Right lobe of liver (tissue), 6 donors: Measurements from ENCODE around the gene IGLL1. TPM values are rescaled to one million over a fixed set of nuclear protein-coding genes. Genes with fewer than 3 reads are reported as not detected.
A peak's percentile ranks its signal among the peaks of the same experiment; 100 is the strongest.

Experiments used
- ATAC-seq, 4 donors: fragments of 200-7000 bp; cut with Tn5 transposase; one replicate each; pipeline ENCODE4 v1.9.1; 2020; ENCODE audit warnings: mild to moderate bottlenecking in 4 of 4, moderate library complexity in 4 of 4
- DNase-seq, 3 donors: peaks; one replicate each; pipeline ENCODE4 v3.0.0-alpha.2; 2020
- H3K27ac ChIP-seq, 3 donors: fragments of 200-600 bp; one replicate each; pipeline ENCODE4 v1.8.0; 2022
- H3K27me3 ChIP-seq, 2 donors: fragments of 200-600 bp; one replicate each; pipeline ENCODE4 v1.8.0; 2022
- H3K36me3 ChIP-seq, 4 donors: fragments of 200-600 bp; sonication (generic) in 1 of 4; one replicate each; pipeline versions ENCODE4 v1.5.1 to v1.8.0; 2017 to 2022; ENCODE audit warnings: control low read depth in 1 of 4
- H3K4me1 ChIP-seq, 4 donors: fragments of 200-600 bp; sonication (generic) in 1 of 4; one replicate each; pipeline versions ENCODE4 v1.5.1 to v1.8.0; 2017 to 2022; ENCODE audit warnings: control low read depth in 1 of 4
- H3K4me3 ChIP-seq, 3 donors: fragments of 200-600 bp; one replicate each; pipeline ENCODE4 v1.8.0; 2022
- H3K9me3 ChIP-seq, 4 donors: fragments of 200-600 bp; sonication (generic) in 1 of 4; one replicate each; pipeline versions ENCODE4 v1.5.1 to v1.8.0; 2017 to 2022; ENCODE audit warnings: control low read depth in 1 of 4
- POLR2A ChIP-seq: fragments of 450-650 bp; IDR thresholded peaks from one replicate; pipeline ENCODE4 v1.6.1; 2017; ENCODE audit warnings: antibody characterized with exemption, mild to moderate bottlenecking
- WGBS: methylation state at CpG from one replicate; pipeline ENCODE4 v1.1.6; 2018; ENCODE audit warnings: low coverage, low lambda C conversion rate; ENCODE audit not compliant: insufficient coverage; ENCODE audit errors: missing lambda C conversion rate; 5-methylcytosine and 5-hydroxymethylcytosine counted together
- intact Hi-C, 2 donors: fragments of 100-400 bp; cut with DNase I; formaldehyde crosslinking; loops; one replicate each; pipeline versions ENCODE4 v1.11.2 to v1.14.1; 2022
- total RNA-seq, 6 experiments: library from RNA; depleted of rRNA in 2 of 6; stranded (reverse); fragments of >200 nt in 2 of 6; fragmentation: NEBNext Ultra II Directional in 3 of 6; extraction: Animal tissue kit (Norgen Biotek cat#: 25700) in 3 of 6; gene quantifications; one replicate each; pipeline versions ENCODE4 v1.1.0 to v1.2.4, GENCODE V29; 2016 to 2023
- TF ChIP-seq, protein P1 (sequence below), 4 donors: fragments of 200-600 bp in 3 of 4; fragments of 450-650 bp in 1 of 4; IDR thresholded peaks; one replicate each; pipeline versions ENCODE4 v1.5.1 to v1.8.0; 2016 to 2022; ENCODE audit warnings: antibody characterized with exemption in 4 of 4, mild to moderate bottlenecking in 2 of 4
- donor health status: DM: no; HTN: yes; CAD: no.
- donor health status: DM: no; HTN: no; CAD: no.
- donor health status: DM: no; HTN: no; CAD: no.
- donor health status: DM: no; HTN: yes; CAD: no.
- donor health status: DM: no; HTN: yes; CAD: no.

The IGLL1 gene
- total RNA-seq, 6 experiments from 2014 or later = not detected

DNA sequence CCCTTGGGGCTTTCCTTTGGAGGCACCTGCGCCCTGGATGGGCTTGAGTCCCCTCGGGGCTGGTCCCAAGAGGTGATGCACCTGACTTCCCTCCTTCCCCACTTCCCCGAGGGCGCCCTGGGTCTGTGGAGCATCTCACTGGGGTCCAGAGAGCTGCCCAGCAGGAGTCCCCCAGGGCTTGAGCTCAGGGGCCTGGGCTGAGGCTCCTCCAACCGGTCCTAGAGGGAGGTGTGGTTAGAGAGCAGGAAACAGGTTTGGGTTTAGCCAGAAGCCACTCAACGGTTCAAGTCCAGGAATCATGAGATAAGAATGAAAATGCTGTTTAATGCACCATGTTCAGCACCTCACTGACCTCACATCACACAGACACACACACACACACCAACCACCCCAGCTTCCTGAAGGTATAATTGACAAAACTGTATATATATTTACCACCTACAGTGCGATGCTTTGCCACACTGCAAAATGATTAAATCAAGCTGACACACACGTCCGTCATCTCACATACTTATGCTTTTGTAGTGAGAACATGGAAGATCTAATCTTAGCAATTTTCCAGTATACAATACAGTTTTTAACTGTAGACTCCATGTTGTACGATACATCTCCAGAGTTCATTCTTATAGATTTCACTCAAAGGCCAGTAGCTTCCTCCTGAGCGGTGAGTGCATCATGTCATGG, 628 bp upstream of the IGLL1 start:
- Histone ChIP-seq H3K4me1 (no peaks in the 10 kb centered on the region), H3K27me3 (no peaks in the 10 kb centered on the region), H3K36me3 (no peaks in the 10 kb centered on the region), H3K27ac (no peak overlapping the region), H3K9me3 (no peaks in the 10 kb centered on the region), H3K4me3 (no peak overlapping the region)
- WGBS = 57% methylated on average over 6 of the region's 11 CpGs
- TF ChIP-seq, protein P1, sequence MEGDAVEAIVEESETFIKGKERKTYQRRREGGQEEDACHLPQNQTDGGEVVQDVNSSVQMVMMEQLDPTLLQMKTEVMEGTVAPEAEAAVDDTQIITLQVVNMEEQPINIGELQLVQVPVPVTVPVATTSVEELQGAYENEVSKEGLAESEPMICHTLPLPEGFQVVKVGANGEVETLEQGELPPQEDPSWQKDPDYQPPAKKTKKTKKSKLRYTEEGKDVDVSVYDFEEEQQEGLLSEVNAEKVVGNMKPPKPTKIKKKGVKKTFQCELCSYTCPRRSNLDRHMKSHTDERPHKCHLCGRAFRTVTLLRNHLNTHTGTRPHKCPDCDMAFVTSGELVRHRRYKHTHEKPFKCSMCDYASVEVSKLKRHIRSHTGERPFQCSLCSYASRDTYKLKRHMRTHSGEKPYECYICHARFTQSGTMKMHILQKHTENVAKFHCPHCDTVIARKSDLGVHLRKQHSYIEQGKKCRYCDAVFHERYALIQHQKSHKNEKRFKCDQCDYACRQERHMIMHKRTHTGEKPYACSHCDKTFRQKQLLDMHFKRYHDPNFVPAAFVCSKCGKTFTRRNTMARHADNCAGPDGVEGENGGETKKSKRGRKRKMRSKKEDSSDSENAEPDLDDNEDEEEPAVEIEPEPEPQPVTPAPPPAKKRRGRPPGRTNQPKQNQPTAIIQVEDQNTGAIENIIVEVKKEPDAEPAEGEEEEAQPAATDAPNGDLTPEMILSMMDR (IDR thresholded peaks at IDR 0.05) = no peak
- no peak for TF ChIP-seq POLR2A
- ATAC-seq (peak in 1 of 4 donors; percentile 19), DNase-seq (no peak)
- intact Hi-C loops = no loop called here

DNA sequence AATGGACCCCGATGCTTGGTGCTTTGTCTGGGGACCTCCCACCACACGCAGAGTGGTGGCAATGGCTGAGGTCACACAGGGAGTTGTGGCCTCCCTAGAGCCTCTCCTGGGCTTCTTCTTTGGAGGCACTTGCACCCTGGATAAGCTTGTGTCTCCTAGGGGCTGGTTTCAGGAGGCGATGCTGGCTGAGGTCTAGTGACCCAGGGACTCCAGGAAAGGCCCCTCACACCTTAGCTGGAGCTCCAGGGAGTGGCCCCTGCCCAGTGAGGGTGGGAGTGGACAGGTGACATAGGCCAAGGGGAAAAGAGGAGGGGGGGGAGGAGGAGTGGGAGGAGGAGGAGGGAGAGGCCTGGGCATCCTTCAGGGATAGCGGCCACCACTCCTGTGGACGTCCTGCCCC, 810 bp downstream of the IGLL1 start:
- ATAC-seq (no peak), DNase-seq (no peak)
- intact Hi-C loops = no loop called here
- no peaks in the 10 kb centered on the region for H3K36me3 ChIP-seq
- no peak overlapping the region for H3K4me3 ChIP-seq
- H3K27ac ChIP-seq = no peak overlapping the region
- H3K9me3 ChIP-seq = no peaks in the 10 kb centered on the region
- no peaks in the 10 kb centered on the region for H3K4me1 ChIP-seq
- TF ChIP-seq POLR2A = no peak
- TF ChIP-seq, protein P1 (IDR thresholded peaks at IDR 0.05) = no peak
- WGBS = 90% methylated on average over 3 of the region's 5 CpGs
- no peaks in the 10 kb centered on the region for H3K27me3 ChIP-seq

DNA sequence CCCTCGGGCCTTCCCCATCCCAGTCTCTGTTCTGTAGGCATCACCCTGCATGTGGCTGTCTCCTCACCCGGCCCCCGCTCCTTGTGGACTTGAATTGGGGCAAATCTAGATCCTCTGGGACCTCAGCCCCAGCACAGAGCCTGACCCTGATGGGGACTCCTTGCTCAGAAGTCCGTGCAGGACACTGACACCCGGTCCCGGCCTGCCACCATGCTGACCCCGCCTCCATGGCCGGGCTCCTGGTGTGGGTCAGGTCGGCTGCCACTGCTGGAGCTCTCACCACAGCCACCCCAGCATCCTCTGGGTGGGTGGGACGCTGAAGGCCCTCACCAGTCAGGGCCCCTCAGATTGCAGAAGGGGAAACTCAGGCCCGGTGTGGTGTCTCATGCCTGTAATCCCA, 1.8 kb downstream of the IGLL1 start:
- Histone ChIP-seq H3K27ac (no peak overlapping the region), H3K36me3 (no peaks in the 10 kb centered on the region), H3K27me3 (no peaks in the 10 kb centered on the region), H3K4me1 (no peaks in the 10 kb centered on the region), H3K9me3 (no peaks in the 10 kb centered on the region), H3K4me3 (no peak overlapping the region)
- ATAC-seq (no peak), DNase-seq (no peak)
- TF ChIP-seq, protein P1 (IDR thresholded peaks at IDR 0.05) = no peak
- no peak for TF ChIP-seq POLR2A
- intact Hi-C loops = no loop called here
- WGBS = 37% methylated on average over 6 of the region's 11 CpGs

DNA sequence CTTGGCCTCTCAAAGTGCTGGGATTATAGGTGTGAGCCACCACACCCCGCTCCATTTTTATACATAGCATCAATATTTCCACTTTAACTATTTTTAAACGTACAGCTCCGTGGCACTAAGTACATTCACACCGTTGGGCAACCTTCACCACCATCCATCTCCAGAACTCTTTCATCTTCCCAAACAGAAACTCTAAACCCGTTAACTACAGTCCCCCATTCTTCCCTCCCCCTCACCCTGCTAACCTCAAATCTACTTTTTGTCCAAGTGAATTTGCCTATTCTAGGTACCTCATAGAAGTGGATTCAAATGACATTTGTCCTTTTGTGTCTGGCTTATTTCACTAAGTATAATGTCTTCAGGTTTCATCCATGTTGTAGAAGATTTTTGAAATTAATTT, 3.4 kb downstream of the IGLL1 start:
- ATAC-seq (no peak), DNase-seq (no peak)
- Histone ChIP-seq H3K4me3 (no peak overlapping the region), H3K27ac (no peak overlapping the region), H3K9me3 (no peaks in the 10 kb centered on the region), H3K27me3 (no peaks in the 10 kb centered on the region), H3K36me3 (no peaks in the 10 kb centered on the region), H3K4me1 (no peaks in the 10 kb centered on the region)
- TF ChIP-seq POLR2A = no peak
- TF ChIP-seq, protein P1 (IDR thresholded peaks at IDR 0.05) = no peak
- WGBS = 59% methylated on average over 5 of the region's 5 CpGs
- intact Hi-C loops = no loop called here
